Endothelial cell of umbilical vein (primary cell): ENCODE measurements around the gene GNG3. TPM values are rescaled to one million over a fixed set of nuclear protein-coding genes. Genes with fewer than 3 reads are reported as not detected.
A peak's percentile ranks its signal among the peaks of the same experiment; 100 is the strongest.

Experiments used
- BruUV-seq: library from RNA; stranded (reverse); fragments of 400-500 nt; replicated peaks from 2 replicates; lab custom pipeline; 2021; lab: Mats Ljungman, UMichigan
- CTCF ChIA-PET: fragments of 300-600, 350-600 bp; sonication (Branson Sonifier 250); formaldehyde crosslinking; loops from one replicate; lab custom pipeline; 2021; ENCODE audit warnings: antibody characterized with exemption, inconsistent platforms; lab: Charles Lee
- POLR2A ChIA-PET: fragments of 300-600, 350-600 bp; sonication (Branson Sonifier 250); formaldehyde crosslinking; loops from one replicate; lab custom pipeline; 2021; ENCODE audit warnings: antibody characterized with exemption, inconsistent platforms; lab: Charles Lee
- DNase-seq: peaks from one replicate; pipeline ENCODE4 v3.0.0-alpha.2; 2011; ENCODE audit warnings: low read depth, low spot score
- FAIRE-seq: peaks from 2 replicates; lab custom pipeline; 2011; peaks lifted over from hg19 to GRCh38; lab: Jason Lieb, UNC
- H2AFZ ChIP-seq: 2 replicates; pipeline ENCODE4 v1.6.0; 2012; ENCODE audit warnings: low read depth, low read length, control low read depth, inconsistent platforms
- H3K27ac ChIP-seq: 2 replicates; pipeline ENCODE4 v1.5.1; 2011; ENCODE audit warnings: low read depth, mild to moderate bottlenecking, control low read depth, low read length, moderate library complexity; ENCODE audit not compliant: insufficient read depth
- H3K27me3 ChIP-seq, 2 experiments: 2 replicates each; pipeline versions ENCODE4 v1.6.0 to v1.6.1; 2011; ENCODE audit warnings: low read length in 2 of 2, mixed read lengths in 1 of 2; ENCODE audit not compliant: control insufficient read depth in 2 of 2, insufficient read depth in 2 of 2
- H3K36me3 ChIP-seq, 2 experiments: 2 replicates in 1 of 2; 3 replicates in 1 of 2; pipeline ENCODE4 v1.5.1; 2011; ENCODE audit warnings: low read length in 2 of 2, mild to moderate bottlenecking in 1 of 2, moderate library complexity in 1 of 2; ENCODE audit not compliant: control insufficient read depth in 2 of 2, insufficient read depth in 2 of 2; ENCODE audit errors: extremely low read depth in 1 of 2
- H3K4me1 ChIP-seq: 3 replicates; pipeline ENCODE4 v1.5.1; 2011; ENCODE audit warnings: mild to moderate bottlenecking, low read length; ENCODE audit not compliant: control insufficient read depth, insufficient read depth; ENCODE audit errors: extremely low read depth
- H3K4me2 ChIP-seq: 2 replicates; pipeline ENCODE4 v1.6.1; 2011; ENCODE audit warnings: low read length, control low read depth, mixed read lengths; ENCODE audit not compliant: insufficient read depth
- H3K4me3 ChIP-seq, 3 experiments: fragments of 200-600 bp in 1 of 3; sonication (generic), shearing (Covaris generic) in 1 of 3; replicated peaks in 1 of 3; 2 replicates each; pipeline ENCODE4 v1.5.1; 2011 to 2016; ENCODE audit warnings: control low read depth in 3 of 3, low read length in 3 of 3, mild to moderate bottlenecking in 2 of 3, inconsistent platforms in 1 of 3, low read depth in 1 of 3, moderate library complexity in 1 of 3; ENCODE audit not compliant: insufficient read depth in 1 of 3
- H3K79me2 ChIP-seq: 2 replicates; pipeline ENCODE4 v1.6.0; 2012; ENCODE audit warnings: low read length, inconsistent platforms; ENCODE audit not compliant: control insufficient read depth, insufficient read depth
- H3K9ac ChIP-seq: replicated peaks from 2 replicates; pipeline ENCODE3; 2011; ENCODE audit warnings: low read length, control low read depth; ENCODE audit not compliant: insufficient read depth; ENCODE audit errors: extremely low read depth
- H3K9me1 ChIP-seq: replicated peaks from 3 replicates; pipeline ENCODE4 v1.6.0; 2011; ENCODE audit warnings: mild to moderate bottlenecking, low read length; ENCODE audit not compliant: control insufficient read depth, insufficient read depth; ENCODE audit errors: extremely low read depth
- H3K9me3 ChIP-seq: replicated peaks from 2 replicates; pipeline ENCODE4 v1.5.1; 2012; ENCODE audit warnings: low read length, inconsistent platforms; ENCODE audit not compliant: control insufficient read depth, insufficient read depth
- H4K20me1 ChIP-seq: replicated peaks from 2 replicates; pipeline ENCODE3; 2011; ENCODE audit warnings: mild to moderate bottlenecking, low read length; ENCODE audit not compliant: control insufficient read depth, insufficient read depth; ENCODE audit errors: extremely low read depth
- CTCF ChIP-seq, 2 donors: IDR thresholded peaks; 1 replicate in 1 of 2; 2 replicates in 1 of 2; pipeline ENCODE4 v1.5.1; 2011; ENCODE audit warnings: low read length in 2 of 2, mild to moderate bottlenecking in 2 of 2, moderate library complexity in 2 of 2, control low read depth in 1 of 2, inconsistent platforms in 1 of 2, low read depth in 1 of 2; ENCODE audit not compliant: insufficient read depth in 1 of 2; ENCODE audit errors: extremely low read depth in 1 of 2
- EZH2 ChIP-seq: IDR thresholded peaks from 2 replicates; pipeline ENCODE4 v1.6.1; 2012; ENCODE audit warnings: borderline replicate concordance, low read depth, mild to moderate bottlenecking, moderate library complexity, low read length, inconsistent platforms; ENCODE audit not compliant: severe bottlenecking
- JUN ChIP-seq: IDR thresholded peaks from 2 replicates; pipeline ENCODE4 v1.6.1; 2011; ENCODE audit warnings: borderline replicate concordance, low read depth; ENCODE audit not compliant: insufficient read length, insufficient read depth
- POLR2A ChIP-seq: IDR thresholded peaks from 2 replicates; pipeline ENCODE4 v1.6.1; 2012; ENCODE audit warnings: low read depth, mild to moderate bottlenecking, control low read depth, low read length
- dilution Hi-C: fragments of 300-500 bp; cut with MboI; formaldehyde crosslinking; loops from one replicate; pipeline ENCODE4 v1.15.0; 2019; ENCODE audit warnings: low sequenced_read_pairs; ENCODE audit not compliant: extremely low pct_ligation_motif_present
- intact Hi-C: fragments of 100-400 bp; cut with micrococcal nuclease; formaldehyde crosslinking; loops from one replicate; pipeline ENCODE4 v1.10.0; 2022
- polyA plus RNA-seq, 4 experiments: library from polyadenylated mRNA; depleted of rRNA in 3 of 4; stranded (reverse) in 3 of 4; unstranded in 1 of 4; fragments of >200 nt; gene quantifications; 2 replicates each; pipeline versions ENCODE4 v1.2.1 to v1.2.3, GENCODE V29; 2011 to 2012; ENCODE audit warnings: missing spikeins in 1 of 4
- total RNA-seq: library from RNA; stranded (reverse); gene quantifications from 2 replicates; pipeline ENCODE4 v1.2.3, GENCODE V29; 2021

Gene GNG3
- total and polyA plus RNA-seq, 2 donors (not counting 3 experiments of a cell fraction or from before 2014, with no cell fraction given): not detected

- dilution Hi-C loops (no loop called here), intact Hi-C loops (loop anchor here (5.0 kb wide), 1 partner anchor 40 kb away; the partner anchor contains the start of genes BSCL2 and GNG3)
- no peaks in the 10 kb centered on the region for H4K20me1 ChIP-seq
- H3K4me3 ChIP-seq: no peak overlapping the region
- peaks cover 0 to 1% of the 10 kb centered on the region in 2 experiments for H3K36me3 ChIP-seq
- H3K27me3 ChIP-seq: no peaks in the 10 kb centered on the region
- no peak for FAIRE-seq
- BruUV-seq: no TSS peak
- ChIA-PET CTCF (interaction anchor here (0.6 to 2.1 kb wide), 5 partner anchors 9 to 31 kb away, joined by 3 to 9 read pairs (median 4); no protein-coding TSS in a partner anchor), POLR2A (interaction anchor here (0.6 to 1.4 kb wide), 2 partner anchors 13 to 156 kb away, joined by 4 to 5 read pairs; no protein-coding TSS in a partner anchor)
- H3K27ac ChIP-seq: no peak overlapping the region
- no peak overlapping the region for H2AFZ ChIP-seq
- H3K9me1 ChIP-seq: no peaks in the 10 kb centered on the region
- H3K9me3 ChIP-seq: no peaks in the 10 kb centered on the region
- peaks cover 20% of the 10 kb centered on the region for H3K4me1 ChIP-seq
- no peak for DNase-seq
- TF ChIP-seq POLR2A (peak; percentile 34), CTCF (IDR thresholded peaks at IDR 0.05; ENCODE audit: extremely low read depth in 1 of 2, insufficient read depth in 1 of 2, low read depth in 1 of 2, low read length in 2 of 2) (no peak), JUN (no peak), EZH2 (no peak)
- H3K79me2 ChIP-seq: peaks cover 38% of the 10 kb centered on the region
- H3K9ac ChIP-seq: no peak overlapping the region
- H3K4me2 ChIP-seq: no peak overlapping the region
Measured at GRCh38 chr11:62667460-62667859, 40.0 kb upstream of the GNG3 start.
